Bronchial epithelial cell (primary cell): ENCODE data around the gene MED9. TPM values are rescaled to one million over a fixed set of nuclear protein-coding genes. Genes with fewer than 3 reads are reported as not detected.

Experiments
- DNase-seq: peaks from one replicate; pipeline ENCODE4 v3.0.0-alpha.2; 2010; ENCODE audit warnings: low read depth
- FAIRE-seq: peaks from 2 replicates; lab custom pipeline; 2011; peaks lifted over from hg19 to GRCh38; lab: Jason Lieb, UNC
- H3K27me3 ChIP-seq: 2 replicates; pipeline ENCODE4 v1.5.1; 2011; ENCODE audit warnings: low read length; ENCODE audit not compliant: control insufficient read depth, insufficient read depth
- H3K36me3 ChIP-seq: 2 replicates; pipeline ENCODE4 v1.5.1; 2011; ENCODE audit warnings: low read length; ENCODE audit not compliant: control insufficient read depth, insufficient read depth
- H3K4me3 ChIP-seq: 2 replicates; pipeline ENCODE4 v1.5.1; 2011; ENCODE audit warnings: mild to moderate bottlenecking, low read depth, low read length, control low read depth
- total RNA-seq: library from RNA; depleted of rRNA; stranded (reverse); fragments of >200 nt; gene quantifications from 2 replicates; pipeline ENCODE4 v1.2.1, GENCODE V29; 2014
- TF ChIP-seq, protein P1 (sequence below): IDR thresholded peaks from 2 replicates; pipeline ENCODE4 v1.5.1; 2011; ENCODE audit warnings: mild to moderate bottlenecking, moderate library complexity, low read length, control low read depth, inconsistent platforms; ENCODE audit not compliant: insufficient read depth, severe bottlenecking

MED9 gene
- total RNA-seq, 1 donor from 2014 or later, result 8.4 TPM

DNA sequence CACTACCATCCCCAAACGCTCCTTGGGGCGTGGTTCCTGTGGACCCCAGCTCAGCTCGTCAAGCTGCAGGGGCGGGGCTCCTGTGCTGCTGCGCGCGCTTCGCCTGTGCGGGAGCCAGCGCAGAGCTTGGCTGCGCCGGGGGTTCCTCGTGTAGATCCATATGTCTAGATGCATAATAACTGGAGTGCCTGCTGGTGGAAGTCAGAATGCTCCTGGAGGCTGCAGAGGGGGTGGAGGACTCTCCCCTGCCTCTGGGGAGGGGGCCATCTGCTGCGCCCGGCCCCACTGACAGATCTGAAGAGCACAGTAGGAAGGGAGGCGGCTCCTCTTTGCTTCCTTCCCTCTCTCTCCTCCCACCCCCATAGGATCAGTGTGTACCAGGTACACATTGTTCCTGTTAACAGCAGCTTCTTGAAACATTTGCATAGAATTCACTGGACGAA, 14.8 kb downstream of the MED9 start:
- no peak overlapping the region for H3K4me3 ChIP-seq
- peaks cover 7% of the 10 kb centered on the region for H3K36me3 ChIP-seq
- TF ChIP-seq, protein P1, sequence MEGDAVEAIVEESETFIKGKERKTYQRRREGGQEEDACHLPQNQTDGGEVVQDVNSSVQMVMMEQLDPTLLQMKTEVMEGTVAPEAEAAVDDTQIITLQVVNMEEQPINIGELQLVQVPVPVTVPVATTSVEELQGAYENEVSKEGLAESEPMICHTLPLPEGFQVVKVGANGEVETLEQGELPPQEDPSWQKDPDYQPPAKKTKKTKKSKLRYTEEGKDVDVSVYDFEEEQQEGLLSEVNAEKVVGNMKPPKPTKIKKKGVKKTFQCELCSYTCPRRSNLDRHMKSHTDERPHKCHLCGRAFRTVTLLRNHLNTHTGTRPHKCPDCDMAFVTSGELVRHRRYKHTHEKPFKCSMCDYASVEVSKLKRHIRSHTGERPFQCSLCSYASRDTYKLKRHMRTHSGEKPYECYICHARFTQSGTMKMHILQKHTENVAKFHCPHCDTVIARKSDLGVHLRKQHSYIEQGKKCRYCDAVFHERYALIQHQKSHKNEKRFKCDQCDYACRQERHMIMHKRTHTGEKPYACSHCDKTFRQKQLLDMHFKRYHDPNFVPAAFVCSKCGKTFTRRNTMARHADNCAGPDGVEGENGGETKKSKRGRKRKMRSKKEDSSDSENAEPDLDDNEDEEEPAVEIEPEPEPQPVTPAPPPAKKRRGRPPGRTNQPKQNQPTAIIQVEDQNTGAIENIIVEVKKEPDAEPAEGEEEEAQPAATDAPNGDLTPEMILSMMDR, result no peak
- no peak for DNase-seq
- no peak for FAIRE-seq
- no peaks in the 10 kb centered on the region for H3K27me3 ChIP-seq

DNA sequence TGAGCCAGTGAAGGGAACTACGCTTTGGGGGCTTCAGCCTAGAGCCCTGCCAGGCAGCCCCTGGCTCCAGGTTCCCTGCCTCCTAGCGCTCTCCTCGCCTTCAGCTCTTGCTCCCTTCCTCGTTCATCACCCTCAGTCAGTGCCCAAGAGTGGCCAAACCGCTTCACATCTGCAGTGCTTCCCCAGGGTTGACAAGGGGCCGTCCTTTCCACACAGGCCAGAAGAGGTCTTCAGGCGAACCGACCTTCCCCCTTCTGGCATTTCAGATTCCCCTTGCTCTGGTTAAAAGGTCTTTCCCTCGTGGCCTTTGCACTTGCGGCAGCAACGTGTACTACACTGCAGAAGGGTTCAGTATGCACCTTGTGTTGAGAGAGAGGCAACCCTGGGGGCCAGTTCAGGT, 15.3 kb downstream of the MED9 start:
- Histone ChIP-seq H3K27me3 (no peaks in the 10 kb centered on the region), H3K4me3 (no peak overlapping the region), H3K36me3 (peaks cover 7% of the 10 kb centered on the region)
- TF ChIP-seq, protein P1, result no peak
- FAIRE-seq (no peak), DNase-seq (no peak)

DNA sequence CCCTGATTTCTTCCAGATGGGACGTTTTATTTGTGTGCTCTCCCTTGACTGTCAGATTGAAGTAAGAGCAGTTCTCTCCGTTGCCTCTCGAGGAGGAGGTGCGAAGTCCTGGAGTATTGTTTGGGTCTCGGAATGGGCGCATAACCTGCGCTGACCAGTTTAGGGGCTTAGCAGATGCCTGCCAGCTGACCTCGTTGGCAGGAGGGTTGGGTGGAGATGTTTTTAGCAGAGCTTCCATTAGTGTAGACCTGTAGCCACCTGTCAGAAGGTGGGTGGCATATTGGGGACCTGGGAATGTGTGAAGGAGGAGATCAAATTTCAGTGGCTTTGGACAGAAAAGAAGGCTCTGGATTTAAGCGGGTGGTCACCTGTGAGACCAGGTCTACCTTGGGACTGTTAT, 15.8 kb downstream of the MED9 start:
- FAIRE-seq (peak; percentile 40), DNase-seq (no peak)
- H3K36me3 ChIP-seq, result peaks cover 5% of the 10 kb centered on the region

DNA sequence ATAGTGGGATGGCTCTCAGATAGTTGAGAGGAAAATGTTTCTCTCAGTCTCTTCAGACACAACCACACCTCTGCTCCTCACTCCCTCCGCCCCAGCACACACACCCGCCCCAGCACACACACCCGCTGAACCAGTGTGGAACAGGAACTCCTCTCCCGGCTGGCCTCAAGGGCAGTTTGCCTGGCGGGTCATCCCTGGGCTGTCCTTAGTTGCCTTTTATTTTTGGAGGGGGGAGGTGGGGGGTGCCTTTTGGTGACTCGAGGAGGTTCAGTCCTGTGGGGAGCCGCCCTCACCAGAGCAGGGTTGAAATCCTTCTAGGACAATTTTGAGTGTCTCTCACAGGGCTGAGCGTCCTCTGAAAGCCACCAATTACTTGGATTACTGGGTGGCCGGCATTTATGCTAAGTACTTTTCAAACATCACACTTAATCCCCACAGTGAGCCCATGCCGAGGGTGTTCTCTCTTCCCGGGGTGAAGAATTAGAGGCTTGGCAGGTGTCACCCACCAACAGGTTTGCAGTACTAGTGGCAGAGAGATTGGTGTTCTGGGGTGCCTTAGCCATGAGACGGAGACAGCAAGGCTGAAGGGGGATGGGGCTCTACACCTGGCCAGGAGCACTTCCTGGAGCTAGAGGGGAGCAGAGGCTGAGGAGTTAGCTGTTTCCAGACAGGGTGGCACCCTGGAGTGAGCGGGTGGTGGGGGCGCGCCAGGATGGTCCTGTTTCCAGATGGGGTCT, 16.6 kb downstream of the MED9 start:
- FAIRE-seq (no peak), DNase-seq (no peak)
- TF ChIP-seq, protein P1, result no peak
- Histone ChIP-seq H3K27me3 (no peaks in the 10 kb centered on the region), H3K36me3 (peaks cover 5% of the 10 kb centered on the region), H3K4me3 (no peak overlapping the region)

More for the DNA sequence above, 15.8 kb downstream of the MED9 start:
- H3K27me3 ChIP-seq, result no peaks in the 10 kb centered on the region
- TF ChIP-seq, protein P1, result no peak
- no peak overlapping the region for H3K4me3 ChIP-seq

DNA sequence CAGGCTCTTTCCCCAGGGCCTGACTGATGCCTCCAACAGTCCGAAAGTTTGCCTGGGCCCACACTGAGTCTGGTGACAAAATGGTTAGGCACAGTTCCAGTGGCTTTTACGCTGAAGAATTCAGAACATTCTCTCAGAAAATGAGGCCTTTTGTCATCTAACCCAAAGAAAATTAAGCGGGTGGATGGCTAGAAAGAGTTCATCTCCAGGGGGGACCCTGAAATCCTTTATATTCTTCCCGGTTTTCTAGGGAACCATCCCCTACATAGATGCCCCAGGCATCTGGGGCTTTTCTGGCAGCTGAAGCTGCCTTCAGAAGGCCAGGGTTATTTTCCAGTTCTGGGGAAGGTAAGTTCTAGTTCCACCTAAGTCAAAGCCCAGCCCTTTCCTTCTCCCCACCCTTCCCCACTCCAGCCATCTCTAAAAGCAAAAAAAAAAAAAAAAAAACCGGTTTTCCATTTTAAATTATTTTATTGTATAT, 17.2 kb downstream of the MED9 start:
- DNase-seq, result no peak
- Histone ChIP-seq H3K36me3 (peaks cover 5% of the 10 kb centered on the region), H3K4me3 (no peak overlapping the region), H3K27me3 (no peaks in the 10 kb centered on the region)
- TF ChIP-seq, protein P1, result no peak
- FAIRE-seq, result no peak
